C1 segment of cervical spinal cord (tissue), 14 donors: ENCODE measurements around the gene GPR52.
A peak's percentile ranks its signal among the peaks of the same experiment; 100 is the strongest.
"Not testable (repeated sequence)": the region's sequence is repeated elsewhere in the genome, so short reads cannot be mapped to it uniquely, and the experiment has no call there.

Source experiments
- DNase-seq, 14 donors: peaks; one replicate each; lab custom pipeline; 2025; lab: John Stamatoyannopoulos, UW

GPR52 gene

GRCh38 chr1:174447866-174448530 lies at the start of gene GPR52:
Gene GPR52 (plus strand): TSS chr1:174447964. CDS start chr1:174448112, 148 bp downstream.
- DNase-seq, result peak in 4 of 14 donors; percentile 1 to 72 (median 18)

DNA sequence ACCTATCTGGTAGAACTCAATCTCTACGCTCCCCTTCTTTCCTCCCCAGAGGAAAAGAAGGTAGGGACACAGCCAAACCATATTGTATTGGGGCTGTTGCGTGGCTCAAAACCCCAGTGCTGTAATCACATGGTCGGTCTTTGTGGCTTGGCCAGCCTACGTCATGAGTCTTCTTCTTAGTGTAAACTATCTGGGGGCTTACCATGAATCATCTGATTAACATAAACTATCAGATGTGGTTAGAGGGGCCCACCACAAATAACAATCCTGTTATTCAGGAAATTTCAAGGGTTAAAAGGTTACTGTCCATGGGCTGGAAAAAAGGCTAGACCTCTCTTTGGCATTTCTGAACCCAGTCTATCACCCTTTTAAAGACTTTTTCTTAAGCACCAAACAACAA lies 49.5 kb upstream of the GPR52 start:
- no peak for DNase-seq

- DNase-seq, result no peak
Observed at GRCh38 chr1:174399211-174399610, 48.6 kb upstream of the GPR52 start.

- DNase-seq, result no peak
Observed at GRCh38 chr1:174401075-174401474, 46.7 kb upstream of the GPR52 start.

GRCh38 chr1:174405219-174405618 lies 42.5 kb upstream of the GPR52 start:
- DNase-seq, result no peak

DNA sequence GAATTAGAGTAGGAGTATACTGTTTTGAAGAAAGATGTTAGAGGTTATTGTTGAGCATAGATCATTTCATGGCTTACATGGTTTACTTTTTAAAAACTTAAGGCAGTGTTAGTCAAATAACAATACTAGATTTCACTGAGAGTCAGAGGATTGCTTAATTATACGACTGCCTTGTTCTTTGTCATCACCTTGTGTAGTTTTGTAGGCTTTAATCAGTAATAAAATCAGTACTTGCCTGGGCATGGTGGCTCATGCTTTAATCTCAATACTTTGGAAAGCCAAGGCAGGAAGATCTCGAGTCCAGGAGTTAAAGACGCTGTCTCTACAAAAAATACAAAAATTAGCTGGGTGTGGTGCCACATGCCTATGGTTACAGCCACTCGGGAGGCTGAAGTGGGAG lies 41.3 kb upstream of the GPR52 start:
- no peak for DNase-seq

DNA sequence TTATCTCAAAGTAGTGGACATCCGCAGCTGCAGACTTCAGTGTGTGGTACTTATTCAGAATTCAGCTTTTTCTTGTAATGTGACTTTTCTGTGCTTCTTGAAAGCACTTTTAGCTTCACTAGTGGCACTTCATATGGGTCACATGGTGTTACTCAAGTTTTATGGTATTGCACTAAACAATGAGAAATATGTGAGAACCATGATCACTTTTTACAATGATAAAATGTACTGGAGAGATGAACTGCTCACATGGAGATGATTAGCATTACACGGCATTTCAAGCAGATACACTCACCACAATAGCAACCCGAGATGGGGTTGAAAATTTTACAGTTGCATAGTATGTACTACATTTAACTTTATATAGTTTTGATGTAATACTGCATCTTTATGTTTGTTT lies 40.1 kb upstream of the GPR52 start:
- no peak for DNase-seq

- no peak for DNase-seq
Observed at GRCh38 chr1:174408146-174408545, 39.6 kb upstream of the GPR52 start.

DNA sequence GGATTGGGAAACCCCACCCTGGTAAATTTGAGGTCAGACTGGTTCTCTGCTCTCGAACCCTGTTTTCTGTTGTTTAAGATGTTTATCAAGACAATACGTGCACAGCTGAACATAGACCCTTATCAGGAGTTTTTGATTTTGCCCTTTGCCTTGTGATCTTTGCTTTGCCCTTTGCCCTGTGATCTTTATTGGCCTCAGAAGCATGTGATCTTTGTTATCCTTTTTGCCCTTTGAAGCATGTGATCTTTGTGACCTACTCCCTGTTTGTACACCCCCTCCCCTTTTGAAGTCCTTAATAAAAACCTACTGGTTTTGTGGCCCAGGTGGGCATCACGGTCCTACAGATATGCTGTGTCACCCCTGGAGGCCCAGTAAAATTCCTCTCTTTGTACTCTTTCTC lies 38.0 kb upstream of the GPR52 start:
- DNase-seq, result not testable (repeated sequence)

DNA sequence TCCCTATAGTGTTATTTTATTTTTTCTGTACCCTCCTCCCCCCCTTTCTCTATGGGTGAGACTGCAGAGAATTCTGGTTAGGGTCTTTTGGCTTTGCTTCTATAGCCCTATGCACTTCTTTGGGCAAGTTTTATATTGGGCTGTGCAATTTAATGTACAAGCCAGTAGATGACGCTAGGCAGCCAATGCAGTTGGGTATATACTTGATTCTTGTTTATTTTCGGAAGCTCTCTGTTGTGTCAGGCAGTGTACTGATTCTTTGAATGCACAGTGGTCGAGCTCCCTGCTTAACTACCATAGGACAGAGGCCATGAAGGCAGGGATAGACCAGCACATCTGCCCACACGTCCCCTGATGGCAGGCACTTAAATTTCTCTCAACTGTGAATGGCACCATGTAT lies 34.1 kb upstream of the GPR52 start:
- DNase-seq, result peak in 2 of 14 donors; percentile 0 to 6

DNA sequence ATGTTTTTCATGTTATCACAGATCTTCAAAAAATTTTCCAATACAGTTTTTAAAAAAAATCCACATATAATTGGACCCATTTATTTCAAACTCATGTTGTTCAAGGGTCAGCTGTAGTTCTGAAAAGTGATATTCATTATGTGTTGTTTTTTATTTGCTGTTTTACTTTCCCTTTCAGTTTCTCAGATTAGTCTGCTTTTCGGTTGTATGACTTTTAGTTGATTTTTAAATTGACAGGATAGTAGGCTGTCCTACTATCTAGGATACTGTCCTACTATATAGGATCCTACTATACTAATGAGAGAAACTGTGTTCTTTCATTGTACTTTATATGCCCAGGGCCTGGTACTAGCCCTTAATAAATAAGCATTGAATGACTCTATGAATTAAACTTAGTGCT lies 33.6 kb upstream of the GPR52 start:
- no peak for DNase-seq

GRCh38 chr1:174415506-174415905 lies 32.3 kb upstream of the GPR52 start:
- peak in 1 of 14 donors; percentile 12 for DNase-seq

DNA sequence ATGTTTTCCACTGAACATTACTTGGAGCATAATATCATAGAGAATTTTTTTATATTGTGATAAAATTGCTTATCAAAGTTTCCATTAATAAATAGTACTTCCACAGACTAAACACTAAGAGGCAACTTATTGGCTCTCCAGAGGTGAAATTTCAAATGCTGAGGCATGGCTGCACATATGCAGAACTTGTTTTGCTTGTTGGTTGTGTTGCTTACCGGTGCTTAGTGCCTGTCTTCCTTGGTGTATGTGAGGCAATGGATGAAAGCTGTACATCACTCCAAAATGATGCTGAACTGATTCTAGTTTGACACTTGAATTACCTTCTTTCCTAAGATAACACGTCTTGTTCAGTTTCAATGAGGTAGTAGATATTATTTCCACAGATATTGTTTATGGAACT lies 29.8 kb upstream of the GPR52 start:
- DNase-seq, result no peak

DNA sequence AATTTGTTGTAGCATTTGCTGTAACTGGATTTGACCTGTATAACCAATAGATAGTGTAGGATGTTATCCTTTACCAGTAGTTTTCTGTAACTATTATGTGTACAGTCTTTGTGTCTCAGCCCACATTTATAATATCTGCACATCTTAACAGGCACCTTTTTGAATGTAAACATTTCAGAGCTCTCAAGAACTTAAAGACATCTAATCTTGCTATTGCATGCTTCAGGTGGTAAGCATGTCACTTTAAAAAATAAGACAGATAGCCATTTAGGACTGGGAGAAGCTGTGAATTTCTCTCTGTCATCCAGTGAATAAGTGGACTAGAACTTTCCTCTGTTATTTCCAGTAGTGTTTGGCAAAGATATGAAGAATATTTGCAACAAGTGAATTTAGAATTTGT lies 22.6 kb upstream of the GPR52 start:
- DNase-seq, result no peak

DNA sequence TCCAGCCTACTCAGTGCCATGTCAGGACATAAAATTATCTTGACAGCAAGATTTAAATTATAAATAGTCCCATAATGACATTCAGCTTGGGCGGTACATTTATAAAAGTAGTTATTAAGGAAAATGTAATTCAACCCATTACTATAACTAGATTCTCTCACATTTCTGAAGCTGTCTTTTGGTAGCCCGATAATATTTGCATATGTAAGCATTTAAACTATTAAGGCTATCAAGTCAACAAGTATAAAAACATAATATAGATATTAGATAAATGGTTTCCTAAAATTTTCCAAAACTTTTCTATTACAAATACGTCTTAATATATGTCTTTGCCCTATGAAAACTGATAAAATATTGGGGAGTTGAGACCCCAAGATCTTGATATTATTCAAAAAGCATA lies 21.6 kb upstream of the GPR52 start:
- no peak for DNase-seq

DNA sequence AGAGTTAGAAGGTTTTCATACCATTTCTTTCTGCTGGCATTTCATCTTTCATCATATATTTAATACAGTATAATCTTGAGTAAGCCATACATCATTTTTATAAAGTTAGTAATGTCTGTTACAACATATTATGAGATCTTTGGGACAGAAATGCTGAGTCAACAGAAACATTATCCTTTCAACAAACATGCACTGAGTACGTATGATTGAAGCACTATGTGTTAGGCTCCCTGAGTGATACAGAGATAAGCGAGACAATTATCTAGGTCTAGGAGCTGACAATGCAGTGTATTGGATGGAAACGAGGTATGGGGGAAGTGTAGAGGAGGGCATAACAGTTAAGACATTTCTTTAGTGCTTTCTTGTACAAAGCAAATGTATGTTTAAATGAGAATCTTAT lies 19.7 kb upstream of the GPR52 start:
- no peak for DNase-seq

DNA sequence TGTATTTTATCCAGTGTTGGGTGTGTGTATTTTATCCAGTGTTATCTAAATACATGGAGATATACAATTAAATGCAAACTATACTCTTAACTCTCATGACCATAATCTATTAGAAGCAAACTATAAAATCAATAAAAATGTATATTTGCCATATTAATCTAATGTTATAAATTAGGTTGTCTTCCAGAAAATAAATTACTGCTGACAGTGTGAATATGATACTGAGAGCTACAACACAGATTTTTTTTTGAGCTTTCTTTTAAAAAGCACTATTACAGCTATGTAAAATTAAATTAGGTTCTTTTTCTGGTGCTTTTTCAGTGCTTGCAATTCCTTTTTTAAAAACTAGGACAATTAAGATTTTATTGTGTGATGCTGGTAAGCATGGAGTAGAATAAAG lies 19.0 kb upstream of the GPR52 start:
- no peak for DNase-seq

DNA sequence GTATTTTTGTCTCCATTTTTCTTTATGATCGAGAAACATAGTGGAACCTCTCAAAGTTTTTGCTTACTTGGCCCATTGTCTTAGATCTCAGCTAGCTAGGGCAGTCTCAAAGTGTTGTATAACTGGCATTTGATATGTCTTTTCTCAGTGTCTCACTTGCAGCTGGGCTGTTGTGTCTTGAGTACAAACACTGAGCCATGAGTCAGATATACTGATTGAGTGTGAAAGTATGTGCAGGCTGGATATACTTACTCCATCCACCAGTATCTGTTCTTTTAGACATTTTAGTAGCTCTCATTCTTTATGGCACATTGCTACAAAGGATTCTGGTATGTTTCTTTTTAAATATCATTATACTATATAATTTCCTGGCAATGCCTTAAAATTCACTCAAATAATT lies 14.3 kb upstream of the GPR52 start:
- no peak for DNase-seq

DNA sequence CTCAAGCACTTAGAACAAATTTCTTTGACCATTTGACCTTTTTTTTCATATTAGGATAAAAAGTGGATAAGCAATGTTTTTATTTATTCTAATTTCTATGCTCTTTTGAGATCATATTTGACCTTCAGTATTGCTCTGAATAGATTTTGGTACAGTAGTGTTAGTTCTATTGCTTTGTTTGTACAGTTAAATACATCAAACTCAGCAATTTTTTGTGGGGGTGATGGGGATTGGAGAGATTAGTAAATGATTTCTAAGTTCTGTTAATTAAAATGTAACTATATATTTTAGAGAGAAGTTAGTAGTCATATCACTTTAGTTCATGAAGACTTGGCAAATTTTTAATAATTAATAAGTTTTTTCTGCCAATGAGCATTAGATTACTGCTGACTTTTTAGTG lies 2.4 kb upstream of the GPR52 start:
- no peak for DNase-seq

DNA sequence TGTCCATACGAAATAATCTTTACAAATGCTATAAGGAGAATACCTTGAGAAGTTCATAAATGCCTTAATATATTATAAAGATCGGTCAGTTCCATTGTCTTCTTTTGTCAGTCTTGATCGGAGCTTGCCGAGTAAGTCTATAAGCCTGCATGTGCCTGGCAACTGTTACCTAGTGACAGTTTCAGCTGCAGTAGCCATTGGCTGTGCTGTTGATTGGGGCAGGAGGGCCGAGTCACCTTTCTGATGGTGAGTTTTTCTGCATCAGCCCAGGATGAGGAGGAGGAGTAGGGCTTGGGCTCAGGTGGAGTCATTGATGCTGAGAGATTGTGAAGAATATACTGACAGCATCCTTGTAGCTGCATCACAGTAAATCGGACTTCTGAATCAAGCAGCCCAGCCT lies 1.9 kb upstream of the GPR52 start:
- DNase-seq, result peak in 1 of 14 donors; percentile 49

DNA sequence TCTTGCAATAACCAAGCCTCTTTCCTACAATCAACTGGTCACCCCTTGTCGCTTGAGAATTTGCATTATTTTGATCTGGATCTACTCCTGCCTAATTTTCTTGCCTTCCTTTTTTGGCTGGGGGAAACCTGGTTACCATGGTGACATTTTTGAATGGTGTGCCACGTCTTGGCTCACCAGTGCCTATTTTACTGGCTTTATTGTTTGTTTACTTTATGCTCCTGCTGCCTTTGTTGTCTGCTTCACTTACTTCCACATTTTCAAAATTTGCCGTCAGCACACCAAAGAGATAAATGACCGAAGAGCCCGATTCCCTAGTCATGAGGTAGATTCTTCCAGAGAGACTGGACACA lies 743 bp downstream of the GPR52 start:
- DNase-seq, result peak in 1 of 14 donors; percentile 72

DNA sequence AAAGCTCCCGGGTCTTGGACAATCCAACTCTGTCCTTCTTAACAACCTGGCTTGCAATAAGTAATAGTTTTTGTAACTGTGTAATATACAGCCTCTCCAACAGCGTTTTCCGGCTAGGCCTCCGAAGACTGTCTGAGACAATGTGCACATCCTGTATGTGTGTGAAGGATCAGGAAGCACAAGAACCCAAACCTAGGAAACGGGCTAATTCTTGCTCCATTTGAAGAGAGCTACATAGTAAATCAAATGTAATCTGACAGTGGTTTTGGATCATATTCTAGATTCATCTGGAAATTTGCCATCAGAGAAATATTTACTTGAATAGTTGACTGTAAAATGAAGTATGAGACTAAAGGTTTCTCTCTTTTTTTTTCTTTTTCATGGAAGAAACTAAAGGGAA lies 1.2 kb downstream of the GPR52 start:
- DNase-seq, result peak in 2 of 14 donors; percentile 2 to 55

- DNase-seq, result no peak
Observed at GRCh38 chr1:174451408-174451807, 3.6 kb downstream of the GPR52 start.

DNA sequence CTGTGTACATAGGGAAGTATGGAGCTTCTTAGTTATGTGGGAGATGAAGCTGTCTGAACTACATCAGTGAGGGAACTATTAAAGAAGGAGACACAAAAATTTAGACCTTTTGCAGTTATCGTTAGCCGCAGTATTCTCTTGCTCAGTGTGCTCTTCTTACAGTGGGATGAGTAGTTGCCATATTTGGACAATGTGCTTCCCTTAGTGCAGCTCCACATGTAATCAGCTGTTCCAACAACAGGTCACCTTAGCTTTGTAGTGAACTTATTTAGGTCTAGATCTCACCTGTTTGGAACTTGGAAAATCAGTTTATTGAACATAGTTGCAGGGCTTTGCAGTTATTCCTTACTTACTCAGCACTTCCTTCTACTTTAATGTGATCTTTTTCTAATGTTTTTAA lies 18.1 kb downstream of the GPR52 start:
- DNase-seq, result no peak
